Measurements from ENCODE around the gene KSR2. TPM values are rescaled to one million over a fixed set of nuclear protein-coding genes. Genes with fewer than 3 reads are reported as not detected.

The KSR2 gene
- total RNA-seq, 4 donors from 2014 or later: 0.32 to 7.0 (median 0.60) TPM

DNA sequence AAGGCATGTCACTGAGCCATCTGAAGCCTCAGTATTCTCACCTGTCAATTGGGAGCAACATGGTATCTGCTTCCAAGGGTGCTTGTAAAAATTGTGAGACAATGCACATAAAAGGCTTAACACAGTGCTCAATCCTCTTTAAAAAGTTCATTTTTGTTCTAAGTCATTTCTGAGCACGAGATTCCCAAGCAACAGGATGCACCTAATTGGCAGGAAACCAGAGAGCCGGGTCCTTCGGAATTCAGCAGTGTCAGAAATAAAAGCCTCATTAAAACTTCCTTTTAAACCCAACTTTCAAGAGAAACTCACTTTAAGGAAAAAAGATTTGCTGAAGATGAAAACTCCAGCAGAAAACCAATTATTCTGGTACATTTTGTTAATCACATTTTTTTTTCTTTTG lies 494.9 kb downstream of the KSR2 start:
- in situ Hi-C loops (cut with MboI; ENCODE audit: low pct_ligation_motif_present in 1 of 4, low pct_unique_long_range_greater_than_20kb in 1 of 4, low sequenced_read_pairs in 3 of 4) (no loop called here), intact Hi-C loops (cut with DNase I; ENCODE audit: low total_unique reads) (no loop called here)
- Histone ChIP-seq H3K4me1 (no peaks in the 10 kb centered on the region), H3K4me3 (no peak overlapping the region), H3K36me3 (no peaks in the 10 kb centered on the region), H3K9me3 (peaks cover 0 to 4% of the 10 kb centered on the region in 2 donors), H3K27me3 (no peaks in the 10 kb centered on the region), H3K27ac (no peak overlapping the region)
- DNase-seq: no peak
- TF ChIP-seq EP300 (IDR thresholded peaks at IDR 0.05; ENCODE audit: low read depth): no peak
- TF ChIP-seq, protein P1, sequence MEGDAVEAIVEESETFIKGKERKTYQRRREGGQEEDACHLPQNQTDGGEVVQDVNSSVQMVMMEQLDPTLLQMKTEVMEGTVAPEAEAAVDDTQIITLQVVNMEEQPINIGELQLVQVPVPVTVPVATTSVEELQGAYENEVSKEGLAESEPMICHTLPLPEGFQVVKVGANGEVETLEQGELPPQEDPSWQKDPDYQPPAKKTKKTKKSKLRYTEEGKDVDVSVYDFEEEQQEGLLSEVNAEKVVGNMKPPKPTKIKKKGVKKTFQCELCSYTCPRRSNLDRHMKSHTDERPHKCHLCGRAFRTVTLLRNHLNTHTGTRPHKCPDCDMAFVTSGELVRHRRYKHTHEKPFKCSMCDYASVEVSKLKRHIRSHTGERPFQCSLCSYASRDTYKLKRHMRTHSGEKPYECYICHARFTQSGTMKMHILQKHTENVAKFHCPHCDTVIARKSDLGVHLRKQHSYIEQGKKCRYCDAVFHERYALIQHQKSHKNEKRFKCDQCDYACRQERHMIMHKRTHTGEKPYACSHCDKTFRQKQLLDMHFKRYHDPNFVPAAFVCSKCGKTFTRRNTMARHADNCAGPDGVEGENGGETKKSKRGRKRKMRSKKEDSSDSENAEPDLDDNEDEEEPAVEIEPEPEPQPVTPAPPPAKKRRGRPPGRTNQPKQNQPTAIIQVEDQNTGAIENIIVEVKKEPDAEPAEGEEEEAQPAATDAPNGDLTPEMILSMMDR (IDR thresholded peaks at IDR 0.05): no peak
- TF ChIP-seq POLR2A (IDR thresholded peaks at IDR 0.05): no peak
- no peak for TF ChIP-seq POLR2AphosphoS5 (IDR thresholded peaks at IDR 0.05)
- 52 to 61% methylated on average over 3 of the region's 3 CpGs for WGBS, 2 donors (ENCODE audit: low coverage in 1 of 2)

DNA sequence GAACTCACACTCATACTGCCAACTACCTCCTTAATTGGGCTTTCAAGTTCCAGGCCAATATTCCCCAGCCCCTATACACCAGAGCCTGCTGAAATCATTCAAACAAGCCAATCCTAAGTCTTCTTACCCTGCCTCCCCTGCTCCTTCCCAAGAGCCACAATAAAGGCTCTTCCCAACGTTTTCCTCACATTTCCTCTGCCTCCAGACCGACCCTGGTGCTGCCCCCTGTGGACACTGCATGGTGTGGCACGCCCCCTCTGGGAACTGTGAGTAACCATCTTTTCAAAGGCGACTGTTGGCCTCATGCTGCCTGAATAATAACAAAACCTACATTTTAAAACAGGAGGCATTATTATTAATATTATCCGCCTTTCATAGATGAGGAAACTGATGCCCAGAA lies 495.8 kb downstream of the KSR2 start:
- intact Hi-C loops (cut with DNase I; ENCODE audit: low total_unique reads) (no loop called here), in situ Hi-C loops (cut with MboI; ENCODE audit: low pct_ligation_motif_present in 1 of 4, low pct_unique_long_range_greater_than_20kb in 1 of 4, low sequenced_read_pairs in 3 of 4) (no loop called here)
- peaks cover 0 to 4% of the 10 kb centered on the region in 2 donors for H3K9me3 ChIP-seq
- DNase-seq: no peak
- no peaks in the 10 kb centered on the region for H3K36me3 ChIP-seq
- no peak overlapping the region for H3K27ac ChIP-seq
- 26 to 43% methylated on average over 4 to 5 of the region's 5 CpGs for WGBS, 2 donors (ENCODE audit: low coverage in 1 of 2)
- TF ChIP-seq, protein P1 (IDR thresholded peaks at IDR 0.05): peak in 2 of 5 experiments; percentile 19 to 22
- TF ChIP-seq POLR2AphosphoS5 (IDR thresholded peaks at IDR 0.05): no peak
- no peaks in the 10 kb centered on the region for H3K27me3 ChIP-seq
- H3K4me1 ChIP-seq: no peaks in the 10 kb centered on the region
- H3K4me3 ChIP-seq: no peak overlapping the region

DNA sequence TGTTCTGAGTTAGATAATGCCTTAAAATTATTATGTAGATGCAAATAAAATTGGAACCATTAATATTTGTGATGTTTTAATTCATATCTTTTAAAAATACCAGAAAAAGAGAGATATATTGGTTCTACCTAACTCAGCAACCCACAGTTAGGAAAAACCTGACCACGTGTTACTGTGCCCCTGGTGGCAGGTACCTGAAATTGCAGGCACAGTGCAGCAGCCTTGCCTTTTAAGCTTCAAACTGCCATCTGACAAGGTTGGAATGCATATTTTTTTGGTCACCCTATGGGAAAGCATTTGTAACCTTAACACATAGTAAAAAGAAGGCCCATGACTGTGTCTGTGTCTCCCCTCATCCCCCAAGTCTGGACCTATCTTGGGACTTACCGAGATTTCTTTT lies 498.0 kb downstream of the KSR2 start:
- in situ Hi-C loops (cut with MboI; ENCODE audit: low pct_ligation_motif_present in 1 of 4, low pct_unique_long_range_greater_than_20kb in 1 of 4, low sequenced_read_pairs in 3 of 4): no loop called here
- DNase-seq: no peak
- H3K9me3 ChIP-seq: peaks cover 0 to 4% of the 10 kb centered on the region in 2 donors
- H3K4me1 ChIP-seq: no peaks in the 10 kb centered on the region
- H3K4me3 ChIP-seq: no peak overlapping the region
- intact Hi-C loops (cut with DNase I; ENCODE audit: low total_unique reads): no loop called here
- H3K27ac ChIP-seq: no peak overlapping the region
- TF ChIP-seq, protein P1 (IDR thresholded peaks at IDR 0.05): peak in 2 of 5 experiments; percentile 18 to 27
- TF ChIP-seq POLR2AphosphoS5 (IDR thresholded peaks at IDR 0.05) (no peak), POLR2A (IDR thresholded peaks at IDR 0.05) (no peak), EP300 (IDR thresholded peaks at IDR 0.05; ENCODE audit: low read depth) (no peak)
- no peaks in the 10 kb centered on the region for H3K27me3 ChIP-seq
- no peaks in the 10 kb centered on the region for H3K36me3 ChIP-seq
- 56 to 64% methylated on average over 1 to 2 of the region's 2 CpGs for WGBS, 2 donors (ENCODE audit: low coverage in 1 of 2)

DNA sequence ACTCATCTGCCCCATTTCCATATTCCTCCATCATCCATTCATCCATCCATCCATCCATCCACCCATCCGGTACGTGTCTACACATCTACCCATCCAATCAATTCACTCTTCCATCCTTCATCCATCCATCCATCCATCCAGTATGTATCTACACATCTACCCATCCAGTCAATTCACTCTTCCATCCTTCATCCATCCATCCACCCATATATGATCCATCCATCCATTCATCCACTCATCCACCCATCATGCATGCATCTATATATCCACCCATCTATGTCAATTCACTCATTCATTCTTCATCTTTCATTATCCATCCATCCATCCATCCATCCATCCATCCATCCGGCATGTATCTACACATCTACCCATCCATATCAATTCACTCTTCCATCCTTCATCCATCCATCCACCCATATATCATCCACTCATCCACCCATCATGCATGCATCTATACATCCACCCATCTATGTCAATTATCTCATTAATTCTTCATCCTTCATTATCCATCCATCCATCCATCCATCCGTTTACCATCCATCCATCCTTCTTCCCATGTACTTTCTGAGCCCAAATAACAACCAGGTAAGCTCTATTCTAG lies 498.8 kb downstream of the KSR2 start:
- Histone ChIP-seq H3K27ac (no peak overlapping the region), H3K27me3 (no peaks in the 10 kb centered on the region), H3K4me3 (no peak overlapping the region), H3K36me3 (no peaks in the 10 kb centered on the region), H3K9me3 (peaks cover 0 to 4% of the 10 kb centered on the region in 2 donors), H3K4me1 (no peaks in the 10 kb centered on the region)
- DNase-seq: no peak
- in situ Hi-C loops (cut with MboI; ENCODE audit: low pct_ligation_motif_present in 1 of 4, low pct_unique_long_range_greater_than_20kb in 1 of 4, low sequenced_read_pairs in 3 of 4) (no loop called here), intact Hi-C loops (cut with DNase I; ENCODE audit: low total_unique reads) (no loop called here)
- WGBS, 2 donors (ENCODE audit: low coverage in 1 of 2): 86% methylated on average over 4 of the region's 4 CpGs
- no peak for TF ChIP-seq POLR2A (IDR thresholded peaks at IDR 0.05)
- TF ChIP-seq EP300 (IDR thresholded peaks at IDR 0.05; ENCODE audit: low read depth): no peak
- no peak for TF ChIP-seq POLR2AphosphoS5 (IDR thresholded peaks at IDR 0.05)
- TF ChIP-seq, protein P1 (IDR thresholded peaks at IDR 0.05): no peak
